NB4 (cell line): ENCODE data around the gene MGAT3.
A peak's percentile ranks its signal among the peaks of the same experiment; 100 is the strongest.

Experiments used
- CTCF ChIP-seq: IDR thresholded peaks from one replicate; pipeline ENCODE4 v1.5.1; 2012; ENCODE audit warnings: low read depth, low read length
- POLR2A ChIP-seq: IDR thresholded peaks from 2 replicates; pipeline ENCODE4 v1.6.1; 2011; ENCODE audit warnings: mild to moderate bottlenecking; ENCODE audit not compliant: insufficient read length; ENCODE audit errors: extremely low read depth

GRCh38 chr22:39522567-39523300 lies 65.9 kb downstream of the MGAT3 start:
- TF ChIP-seq CTCF (no peak), POLR2A (peak; percentile 16)
